BJ (cell line): Measurements from ENCODE around the gene KDSR. TPM values are rescaled to one million over a fixed set of nuclear protein-coding genes. Genes with fewer than 3 reads are reported as not detected.

Experiments used
- CTCF ChIA-PET: fragments of 350-600 bp; formaldehyde crosslinking; extraction: SDS; loops from one replicate; lab custom pipeline; 2021; ENCODE audit warnings: antibody characterized with exemption, inconsistent platforms; lab: Yijun Ruan, JAX
- POLR2A ChIA-PET: fragments of 300-600 bp; sonication (Branson Sonifier 250); formaldehyde crosslinking; extraction: SDS; loops from one replicate; lab custom pipeline; 2021; ENCODE audit warnings: antibody characterized with exemption; lab: Charles Lee
- DNase-seq: peaks from one replicate; pipeline ENCODE4 v3.0.0-alpha.2; 2011; ENCODE audit warnings: low read depth
- H3K27me3 ChIP-seq: 2 replicates; pipeline ENCODE4 v1.6.0; 2011; ENCODE audit warnings: low read length; ENCODE audit not compliant: control insufficient read depth, insufficient read depth
- H3K36me3 ChIP-seq: 2 replicates; pipeline ENCODE4 v1.5.1; 2011; ENCODE audit warnings: low read length; ENCODE audit not compliant: control insufficient read depth, insufficient read depth
- H3K4me3 ChIP-seq: 2 replicates; pipeline ENCODE4 v1.5.1; 2011; ENCODE audit warnings: low read depth, mild to moderate bottlenecking, control low read depth, low read length
- polyA plus RNA-seq: library from polyadenylated mRNA; depleted of rRNA; stranded (reverse); fragments of >200 nt; gene quantifications from 2 replicates; pipeline ENCODE4 v1.2.3, GENCODE V29; 2011
- TF ChIP-seq, protein P1 (sequence below): IDR thresholded peaks from 2 replicates; pipeline ENCODE4 v1.5.1; 2011; ENCODE audit warnings: low read depth, mild to moderate bottlenecking, control low read depth, inconsistent platforms, low read length, moderate library complexity; ENCODE audit not compliant: insufficient read depth

The KDSR gene
- polyA plus RNA-seq, 1 experiment, result 29.1 TPM

DNA sequence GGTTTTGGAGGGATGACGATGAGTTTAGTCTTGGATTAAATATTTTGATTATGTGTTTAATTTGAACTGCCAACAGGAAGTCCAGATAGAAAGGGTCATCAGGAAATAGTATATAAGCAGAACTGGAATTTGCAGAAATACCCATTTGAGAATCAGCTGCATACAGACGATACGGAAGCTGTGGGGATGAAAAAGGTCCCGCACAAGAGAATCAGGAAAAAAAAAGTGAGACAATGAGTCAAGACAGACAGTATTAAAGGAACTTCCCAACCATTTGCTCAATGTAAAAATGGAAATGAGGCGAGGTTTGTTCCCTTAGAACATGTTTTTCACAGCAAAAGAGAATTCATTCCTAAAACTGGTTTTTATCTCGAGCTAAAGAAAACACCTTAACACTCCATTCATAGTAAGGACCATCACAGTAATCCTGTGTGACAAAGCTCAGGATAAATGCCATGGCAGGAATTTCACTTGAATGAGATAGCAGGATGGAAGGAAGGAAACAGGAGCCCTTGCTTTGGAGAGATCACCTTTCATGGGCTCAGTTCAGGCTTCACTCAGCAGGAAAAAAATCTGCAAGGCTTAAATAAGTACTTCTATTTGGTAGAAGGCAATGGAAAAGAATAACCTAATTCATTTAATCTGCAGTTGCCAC is 76.7 kb downstream of the KDSR start:
- Histone ChIP-seq H3K27me3 (no peaks in the 10 kb centered on the region), H3K36me3 (no peaks in the 10 kb centered on the region), H3K4me3 (no peak overlapping the region)
- DNase-seq, result no peak
- TF ChIP-seq, protein P1, sequence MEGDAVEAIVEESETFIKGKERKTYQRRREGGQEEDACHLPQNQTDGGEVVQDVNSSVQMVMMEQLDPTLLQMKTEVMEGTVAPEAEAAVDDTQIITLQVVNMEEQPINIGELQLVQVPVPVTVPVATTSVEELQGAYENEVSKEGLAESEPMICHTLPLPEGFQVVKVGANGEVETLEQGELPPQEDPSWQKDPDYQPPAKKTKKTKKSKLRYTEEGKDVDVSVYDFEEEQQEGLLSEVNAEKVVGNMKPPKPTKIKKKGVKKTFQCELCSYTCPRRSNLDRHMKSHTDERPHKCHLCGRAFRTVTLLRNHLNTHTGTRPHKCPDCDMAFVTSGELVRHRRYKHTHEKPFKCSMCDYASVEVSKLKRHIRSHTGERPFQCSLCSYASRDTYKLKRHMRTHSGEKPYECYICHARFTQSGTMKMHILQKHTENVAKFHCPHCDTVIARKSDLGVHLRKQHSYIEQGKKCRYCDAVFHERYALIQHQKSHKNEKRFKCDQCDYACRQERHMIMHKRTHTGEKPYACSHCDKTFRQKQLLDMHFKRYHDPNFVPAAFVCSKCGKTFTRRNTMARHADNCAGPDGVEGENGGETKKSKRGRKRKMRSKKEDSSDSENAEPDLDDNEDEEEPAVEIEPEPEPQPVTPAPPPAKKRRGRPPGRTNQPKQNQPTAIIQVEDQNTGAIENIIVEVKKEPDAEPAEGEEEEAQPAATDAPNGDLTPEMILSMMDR, result no peak
- CTCF ChIA-PET, result interaction anchor here (0.7 kb wide), 1 partner anchor 8 kb away, joined by 3 read pairs; no protein-coding TSS in a partner anchor
- POLR2A ChIA-PET, result no interaction called here

DNA sequence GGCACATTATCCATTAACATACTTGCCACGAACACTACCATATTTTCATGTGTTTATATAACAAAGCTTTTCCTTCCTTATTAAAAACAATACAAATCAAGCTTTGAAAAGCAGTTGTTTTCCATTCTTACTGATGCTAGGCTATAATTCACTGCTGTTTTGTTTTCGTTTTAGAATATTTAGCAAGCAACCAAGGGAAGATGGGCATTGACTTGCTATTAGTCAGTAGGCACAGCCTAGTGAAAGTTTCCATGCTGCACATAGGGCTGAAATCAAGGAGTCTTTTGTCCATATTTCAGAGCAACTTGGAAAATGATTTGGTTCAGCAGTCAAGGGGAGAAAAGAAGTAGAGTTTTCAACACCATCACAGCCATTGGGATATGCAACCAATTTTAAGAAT is 78.7 kb downstream of the KDSR start:
- TF ChIP-seq, protein P1, result no peak
- no peak overlapping the region for H3K4me3 ChIP-seq
- ChIA-PET POLR2A (no interaction called here), CTCF (interaction anchor here (1.3 kb wide), 1 partner anchor 156 kb away, joined by 3 read pairs; no protein-coding TSS in a partner anchor)
- H3K27me3 ChIP-seq, result no peaks in the 10 kb centered on the region
- no peaks in the 10 kb centered on the region for H3K36me3 ChIP-seq
- DNase-seq, result no peak

DNA sequence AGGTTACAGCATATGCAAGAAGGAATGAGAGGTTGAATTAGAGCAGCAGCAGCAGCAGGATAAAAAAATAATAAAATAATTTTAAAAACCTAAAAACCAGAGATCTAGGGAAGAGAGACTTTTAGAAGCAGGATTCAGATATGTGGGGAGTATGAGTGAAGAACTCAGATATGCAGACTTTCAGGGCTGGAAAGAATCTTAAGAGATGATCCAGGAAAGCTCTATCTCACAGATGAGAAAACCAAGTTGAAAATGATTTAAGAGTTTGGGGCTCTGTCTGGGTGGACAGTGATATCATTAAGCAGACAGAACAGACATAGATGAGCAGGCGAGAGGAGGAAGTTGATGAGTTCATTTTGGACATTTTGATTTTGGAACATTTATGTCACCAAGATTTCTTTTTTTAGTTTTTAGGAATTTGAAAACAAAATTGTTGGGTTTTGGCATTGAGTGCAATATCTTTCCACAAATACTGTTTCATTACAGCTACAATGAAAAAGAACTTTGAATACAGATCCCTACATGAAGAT is 79.2 kb downstream of the KDSR start:
- H3K36me3 ChIP-seq, result no peaks in the 10 kb centered on the region
- CTCF ChIA-PET, result interaction anchor here (1.3 kb wide), 1 partner anchor 155 kb away, joined by 3 read pairs; no protein-coding TSS in a partner anchor

DNA sequence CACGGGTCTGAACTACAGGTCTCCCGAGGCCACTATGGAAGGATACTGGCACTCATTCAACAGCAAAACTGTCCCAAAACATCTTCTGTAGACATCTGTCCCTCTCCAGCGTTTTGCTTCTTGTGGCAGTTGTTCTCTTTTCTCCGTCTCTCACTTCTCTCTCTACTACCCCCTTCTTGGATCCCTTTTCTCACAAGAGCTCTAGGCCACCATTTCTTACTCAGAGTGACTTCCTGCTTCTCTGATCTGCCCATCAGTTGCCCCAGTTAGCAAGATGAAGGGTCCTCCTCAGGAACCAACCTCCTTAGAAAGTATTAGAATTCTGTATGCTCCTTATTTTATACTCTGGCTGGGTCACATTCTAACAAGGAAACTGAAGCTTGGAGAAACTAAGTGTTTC is 80.1 kb downstream of the KDSR start:
- no peak overlapping the region for H3K4me3 ChIP-seq
- H3K36me3 ChIP-seq, result no peaks in the 10 kb centered on the region
- H3K27me3 ChIP-seq, result no peaks in the 10 kb centered on the region
- ChIA-PET CTCF (no interaction called here), POLR2A (no interaction called here)
- TF ChIP-seq, protein P1, result no peak
- no peak for DNase-seq

More for the DNA sequence above, 79.2 kb downstream of the KDSR start:
- DNase-seq, result no peak
- no peak overlapping the region for H3K4me3 ChIP-seq
- POLR2A ChIA-PET, result no interaction called here
- no peaks in the 10 kb centered on the region for H3K27me3 ChIP-seq
- TF ChIP-seq, protein P1, result no peak

DNA sequence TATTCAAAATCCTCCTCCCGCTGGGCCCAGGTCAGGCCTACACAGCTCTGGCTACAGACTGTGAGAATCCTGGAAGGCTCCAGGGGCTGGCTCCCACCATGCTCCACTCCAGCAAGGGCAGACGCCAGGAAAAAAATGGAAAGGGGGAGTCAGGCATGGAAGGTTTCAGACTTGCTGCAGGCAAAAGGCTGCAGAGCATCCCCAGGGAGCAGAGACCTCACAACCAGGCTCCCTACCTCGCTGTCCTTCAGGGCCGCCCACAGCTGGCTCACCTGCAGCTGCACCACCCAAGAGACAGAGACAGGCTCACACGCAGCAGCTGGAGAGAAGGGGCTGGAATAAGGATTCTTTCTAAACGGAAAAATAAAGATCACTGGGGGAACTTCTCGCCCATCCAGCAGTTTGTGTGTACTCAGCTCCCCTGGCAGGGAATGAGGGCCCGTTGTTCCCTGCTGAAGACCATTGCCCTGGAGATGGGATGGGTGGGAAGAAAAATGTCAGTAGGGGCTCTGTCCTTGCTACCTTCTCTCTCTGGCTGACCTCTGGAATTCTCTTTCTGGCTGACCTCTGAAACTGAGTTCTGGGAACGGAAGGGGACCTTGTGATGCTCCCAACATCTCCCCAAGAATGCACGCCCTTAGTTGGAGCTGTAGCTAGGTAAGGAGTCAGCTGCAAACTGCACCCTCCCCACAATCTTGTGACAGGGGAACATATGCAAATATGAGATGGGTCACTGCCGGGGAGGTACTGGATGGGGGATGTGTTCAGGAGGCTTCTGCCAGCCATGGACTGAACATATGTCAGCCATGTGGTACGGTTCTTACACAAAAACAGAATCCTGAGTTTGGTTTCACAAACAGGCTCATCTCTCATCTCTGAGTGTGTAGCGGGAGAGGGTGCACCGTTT is 81.9 kb downstream of the KDSR start:
- ChIA-PET POLR2A (no interaction called here), CTCF (no interaction called here)
- Histone ChIP-seq H3K4me3 (no peak overlapping the region), H3K36me3 (no peaks in the 10 kb centered on the region), H3K27me3 (no peaks in the 10 kb centered on the region; the same call in 1 of the 2 replicates)
- TF ChIP-seq, protein P1, result no peak
- no peak for DNase-seq
